GM19099 (cell line): ENCODE data around the gene SLCO3A1.

Source experiments
- POLR2A ChIP-seq: IDR thresholded peaks from 3 replicates; pipeline ENCODE4 v1.6.1; 2011; ENCODE audit warnings: low read depth; ENCODE audit not compliant: insufficient read length; ENCODE audit errors: extremely low read depth

The SLCO3A1 gene

DNA sequence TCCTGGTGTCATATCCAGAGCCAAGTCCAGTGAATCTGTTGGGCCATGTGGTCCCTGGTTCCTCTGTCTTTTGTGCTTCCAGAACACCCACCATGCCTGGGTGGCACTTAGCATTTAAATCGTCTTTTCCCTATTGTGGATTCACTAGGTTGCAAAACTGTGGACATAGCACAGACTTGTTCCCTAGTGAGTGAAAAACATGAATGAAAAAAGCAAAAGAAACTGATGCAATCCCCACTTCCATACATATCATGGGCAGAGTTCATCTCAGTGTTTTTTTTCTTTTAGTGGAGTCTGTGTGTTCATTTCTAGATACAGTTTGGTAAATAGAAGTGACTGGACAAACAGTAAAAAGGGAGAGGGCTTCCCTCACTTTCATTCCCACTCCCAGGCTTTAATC lies 170.5 kb downstream of the SLCO3A1 start:
- TF ChIP-seq POLR2A, result no peak

DNA sequence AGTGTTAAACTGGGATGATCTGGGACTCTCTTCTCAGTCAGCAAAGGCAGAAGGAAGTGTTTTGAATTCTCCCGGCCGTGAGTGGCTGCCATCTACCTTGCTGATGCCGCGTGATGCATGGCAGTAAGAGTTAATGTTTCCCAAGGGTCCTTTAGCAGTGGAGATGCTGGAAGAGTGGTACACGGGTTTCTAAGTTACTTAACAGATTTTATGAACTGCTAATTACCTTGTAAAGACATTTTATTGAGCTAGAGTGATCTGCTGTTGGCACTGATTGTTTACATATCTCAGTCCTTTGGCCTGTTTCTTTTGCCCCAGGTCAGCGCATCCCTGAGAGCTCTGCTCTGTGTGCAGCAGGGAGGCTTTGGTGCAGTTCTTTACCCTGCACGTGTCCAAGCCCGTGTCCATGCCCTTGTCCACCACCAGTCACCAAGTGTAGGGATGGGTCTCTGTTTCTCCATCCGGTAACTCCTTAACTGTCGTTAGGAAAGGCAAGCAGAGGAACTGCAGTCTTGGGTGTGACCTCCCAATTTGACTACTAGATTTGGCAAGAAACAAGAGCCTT lies 172.3 kb downstream of the SLCO3A1 start:
- no peak for TF ChIP-seq POLR2A

DNA sequence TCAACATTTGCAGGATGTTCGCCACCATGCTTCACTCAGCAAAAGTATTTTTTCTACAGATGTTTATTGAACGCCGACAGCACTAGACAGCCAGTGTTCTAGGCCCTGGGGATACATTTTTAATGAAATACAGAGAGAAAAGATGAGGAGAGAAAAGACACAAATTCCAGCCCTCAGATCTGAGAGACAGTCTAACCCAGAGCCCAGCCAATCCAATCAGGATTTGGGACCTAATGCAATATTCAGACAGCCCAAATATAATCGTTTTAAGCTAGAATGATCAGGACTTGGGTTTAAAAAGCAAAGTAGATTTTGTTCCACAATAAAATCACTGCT lies 174.8 kb downstream of the SLCO3A1 start:
- no peak for TF ChIP-seq POLR2A

DNA sequence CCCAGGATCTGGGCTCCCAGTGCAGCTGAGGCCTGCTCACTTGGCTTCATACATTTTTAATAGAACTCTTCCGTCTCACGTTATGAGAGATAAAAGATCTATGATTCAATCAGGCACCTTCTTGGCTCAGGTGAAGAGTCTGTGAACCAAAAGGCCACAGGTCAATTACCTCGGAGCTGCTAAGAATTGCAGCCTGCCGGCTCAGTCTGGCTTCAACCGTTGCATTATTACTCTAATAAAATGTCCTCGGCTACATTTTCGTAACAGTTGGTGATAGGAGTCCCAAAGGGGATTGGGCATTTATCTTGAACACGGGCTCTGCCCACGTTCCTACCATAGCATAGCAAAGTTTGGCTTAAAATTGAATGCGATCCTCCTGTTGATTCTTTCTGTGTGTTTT lies 176.3 kb downstream of the SLCO3A1 start:
- TF ChIP-seq POLR2A, result no peak

DNA sequence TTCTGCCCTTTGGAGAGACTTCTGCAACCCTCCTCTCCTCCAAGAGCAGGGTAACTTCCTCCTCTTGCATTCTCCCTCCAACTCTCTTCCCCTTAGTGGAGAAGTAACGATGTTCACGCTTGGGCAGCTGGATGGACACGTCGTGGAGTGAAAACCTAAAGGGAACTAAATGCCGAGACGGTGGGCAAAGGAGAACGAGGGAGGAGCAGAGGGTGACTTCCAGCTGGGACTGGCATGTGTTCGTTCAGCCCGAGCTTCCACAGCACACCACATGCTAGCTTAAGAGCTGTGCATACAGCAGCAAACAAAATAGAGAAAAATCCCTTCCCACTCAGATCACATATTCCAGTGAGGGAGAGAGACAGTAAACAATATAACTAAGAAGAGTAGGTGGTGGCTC lies 179.8 kb downstream of the SLCO3A1 start:
- TF ChIP-seq POLR2A, result no peak

DNA sequence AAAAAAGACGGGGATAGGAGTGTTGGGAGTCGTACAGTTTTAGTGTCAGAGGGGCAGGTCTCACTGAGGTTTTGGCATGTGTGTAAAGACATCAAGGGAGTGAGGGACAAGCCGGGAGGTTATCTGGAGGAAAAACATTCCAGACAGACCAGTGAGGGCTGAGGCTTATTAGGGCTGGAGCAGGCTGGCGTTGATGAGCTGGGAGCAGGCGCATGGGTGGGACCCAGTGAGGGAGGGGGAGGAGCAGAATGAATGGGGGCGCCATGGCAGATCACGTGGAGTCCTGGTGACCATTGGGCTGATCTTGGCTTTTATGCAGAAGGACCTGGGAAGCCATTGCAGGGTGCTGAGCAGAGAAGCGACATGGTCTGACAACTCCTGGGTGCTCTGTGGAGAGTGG lies 180.2 kb downstream of the SLCO3A1 start:
- no peak for TF ChIP-seq POLR2A

DNA sequence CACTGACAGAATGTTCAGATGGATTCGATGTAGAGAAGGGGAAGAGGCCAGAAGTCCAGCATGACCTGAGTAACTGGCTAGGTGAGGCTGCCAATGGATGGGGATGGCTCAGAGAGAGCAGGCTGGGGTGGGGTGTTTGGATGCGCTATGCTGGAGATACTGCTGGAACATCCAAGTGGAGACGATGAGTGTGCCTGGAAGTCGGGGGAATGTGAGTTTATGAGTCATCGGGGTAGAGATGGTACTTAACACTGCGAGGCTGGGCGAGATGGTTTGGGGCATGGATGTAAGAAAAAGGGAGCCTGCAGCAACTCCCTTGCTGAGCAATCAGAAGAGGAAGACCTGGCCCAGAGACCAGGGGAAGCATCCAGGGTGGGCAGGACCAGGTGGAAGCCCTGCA lies 180.7 kb downstream of the SLCO3A1 start:
- no peak for TF ChIP-seq POLR2A

DNA sequence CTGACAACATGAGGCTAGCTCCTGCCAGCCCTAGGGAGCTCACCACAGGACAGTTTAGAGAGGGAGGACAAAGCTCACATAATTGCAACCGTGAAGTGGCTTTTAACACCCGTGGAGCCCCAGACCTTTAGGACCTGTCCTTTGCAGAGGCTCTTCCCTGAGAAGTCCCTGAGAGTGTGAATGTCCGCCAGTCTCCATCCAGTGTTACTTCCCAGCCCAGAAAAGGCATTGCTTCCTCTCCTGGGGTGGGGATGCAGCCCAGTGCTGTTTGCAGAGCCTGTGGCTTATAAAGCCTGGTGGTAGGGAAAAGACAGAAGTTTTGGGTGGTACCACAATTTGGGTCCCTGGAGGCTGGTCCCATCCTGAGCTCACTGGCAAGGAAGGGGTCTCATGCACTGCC lies 182.0 kb downstream of the SLCO3A1 start:
- no peak for TF ChIP-seq POLR2A

DNA sequence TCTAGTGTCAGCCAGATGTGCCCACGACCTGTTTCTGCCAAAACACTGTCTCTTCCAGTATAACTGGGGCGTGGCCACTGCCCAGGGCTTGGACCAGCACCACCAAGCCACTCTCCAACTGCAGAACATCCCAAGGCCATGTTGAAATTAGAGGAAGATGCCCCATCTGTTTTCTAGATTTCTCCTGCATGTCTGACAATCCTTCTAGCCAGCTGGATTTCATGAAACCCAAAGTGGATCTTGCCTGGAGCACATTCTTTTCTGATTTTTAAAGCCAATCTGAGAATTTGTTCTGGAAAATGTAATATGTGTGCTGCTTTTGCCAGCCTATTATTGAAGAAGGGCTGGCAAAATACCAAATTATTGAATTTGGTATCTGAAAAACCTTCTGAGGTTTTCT lies 182.5 kb downstream of the SLCO3A1 start:
- no peak for TF ChIP-seq POLR2A

DNA sequence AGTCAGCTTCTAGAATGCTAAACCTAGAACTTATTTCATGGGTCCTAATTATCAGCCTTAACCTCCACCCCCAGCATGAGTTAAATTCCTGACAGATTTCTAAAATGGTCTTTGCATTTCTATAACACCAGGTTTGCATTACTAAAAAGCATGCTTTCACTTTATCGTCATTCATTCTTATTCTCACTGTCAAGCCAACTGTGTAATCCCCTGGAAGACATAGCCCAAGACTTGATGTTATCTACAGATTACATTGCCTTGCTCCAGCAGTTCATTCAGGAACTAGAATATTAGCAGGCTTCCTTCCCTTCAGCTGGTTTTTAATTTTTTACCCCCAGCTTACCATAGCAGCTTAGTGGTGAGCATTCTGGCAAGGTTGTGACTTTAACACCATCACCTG lies 184.0 kb downstream of the SLCO3A1 start:
- no peak for TF ChIP-seq POLR2A

DNA sequence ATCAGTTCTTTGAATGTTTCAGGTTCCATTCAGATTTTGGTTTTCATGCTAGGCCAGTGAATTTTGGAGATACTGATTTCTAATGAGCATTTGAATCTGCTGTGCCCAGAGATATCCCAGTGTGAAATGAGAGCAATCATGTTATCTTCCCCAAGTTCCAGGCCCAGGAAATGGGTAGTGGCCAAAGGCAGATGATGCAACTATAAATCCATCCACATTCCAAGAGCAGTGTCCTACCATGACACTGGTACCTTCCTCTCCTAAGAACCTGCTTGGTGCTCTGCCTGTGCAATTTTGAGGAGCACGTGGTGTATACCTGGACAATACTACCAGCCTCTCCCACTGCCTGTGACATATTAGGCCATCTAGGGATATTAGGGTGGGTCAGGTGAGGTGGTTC lies 186.8 kb downstream of the SLCO3A1 start:
- no peak for TF ChIP-seq POLR2A

DNA sequence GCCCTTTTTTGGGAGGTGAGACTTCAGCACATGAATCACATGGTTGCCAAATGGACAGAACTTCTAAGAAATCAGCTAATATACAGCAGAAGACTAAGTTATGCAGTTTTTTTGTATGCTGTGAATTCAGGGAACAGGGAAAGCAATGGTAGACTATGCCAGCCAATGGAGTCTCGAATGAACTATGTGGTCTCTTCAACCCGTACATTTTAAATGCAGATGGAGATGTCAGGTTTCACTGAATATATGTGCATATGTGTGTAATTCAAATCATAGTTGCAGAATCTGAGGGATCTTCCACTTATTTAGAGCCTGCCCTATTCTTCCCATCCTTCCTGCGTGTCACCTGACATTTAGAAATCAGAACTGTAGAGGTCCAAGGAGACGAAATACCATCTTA lies 187.9 kb downstream of the SLCO3A1 start:
- TF ChIP-seq POLR2A, result no peak

DNA sequence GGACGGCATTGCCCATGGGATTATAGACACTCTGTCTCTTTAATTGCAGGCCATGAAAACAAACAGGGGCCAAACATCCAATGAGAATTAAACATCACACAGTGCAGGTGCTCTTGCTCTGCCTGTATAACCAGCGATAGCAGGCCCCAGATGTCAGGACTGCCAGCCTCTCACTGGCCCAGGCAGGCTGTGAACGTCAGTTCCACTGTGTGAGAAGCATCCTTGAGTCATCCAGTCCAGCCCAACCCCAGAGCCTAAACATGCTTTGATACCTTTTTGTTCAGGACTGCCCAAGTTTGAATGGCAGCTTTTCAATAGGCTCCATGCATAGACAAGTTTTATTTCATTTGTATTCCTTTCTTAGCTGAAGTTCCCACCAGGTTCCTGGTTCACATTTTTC lies 189.8 kb downstream of the SLCO3A1 start:
- TF ChIP-seq POLR2A, result no peak

DNA sequence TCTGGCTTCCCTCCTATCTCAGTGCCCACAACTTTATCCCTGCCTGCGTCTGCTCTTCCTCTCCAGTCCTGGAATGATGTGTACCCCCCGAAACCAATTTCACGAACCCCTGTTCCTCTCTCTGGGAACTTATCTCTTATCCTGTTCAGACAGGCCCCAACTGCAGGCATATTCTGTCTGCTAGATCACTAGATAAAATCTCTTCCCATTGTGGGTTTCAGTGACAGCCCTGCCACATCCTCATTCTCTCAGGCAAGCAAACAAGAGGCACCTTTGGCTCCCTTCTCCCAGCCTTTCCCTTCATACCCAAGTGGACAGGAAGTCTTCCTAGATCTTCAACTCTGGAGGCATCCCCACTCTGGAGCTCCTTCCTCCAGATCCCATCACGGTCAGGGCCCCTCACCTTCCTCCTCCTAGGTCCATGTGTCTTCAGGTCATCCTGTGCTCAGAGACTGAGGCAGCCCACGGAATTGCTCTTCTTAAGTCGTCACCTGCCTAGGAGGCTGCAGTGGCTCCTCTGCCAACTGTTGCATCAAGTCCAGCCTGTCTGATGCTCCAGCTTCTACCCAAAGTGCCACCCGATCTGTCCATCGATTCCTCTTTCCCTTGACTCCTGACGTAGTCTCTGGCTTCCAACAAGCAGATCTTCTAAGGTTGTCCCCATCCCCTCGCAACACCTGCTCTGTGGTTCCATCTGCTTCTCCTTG lies 190.8 kb downstream of the SLCO3A1 start:
- no peak for TF ChIP-seq POLR2A

DNA sequence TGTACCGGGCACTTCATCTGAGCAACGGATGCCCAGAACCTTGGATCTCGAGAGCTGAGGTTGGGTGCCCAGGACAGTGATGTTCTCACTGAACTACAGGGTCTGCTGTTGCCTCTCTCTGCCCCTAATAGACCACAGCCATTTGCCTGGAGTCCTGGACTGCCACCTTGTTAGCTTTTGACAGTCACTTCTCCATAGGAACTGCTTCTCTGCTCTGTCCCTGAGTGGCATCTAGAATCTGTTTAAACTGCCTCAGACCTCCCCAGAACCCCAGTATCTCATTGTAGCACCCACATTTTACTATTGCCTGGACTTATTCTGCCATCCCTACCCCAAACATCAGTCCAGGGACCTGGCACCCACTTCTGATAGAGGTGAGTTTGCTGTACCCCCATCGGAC lies 194.4 kb downstream of the SLCO3A1 start:
- no peak for TF ChIP-seq POLR2A

DNA sequence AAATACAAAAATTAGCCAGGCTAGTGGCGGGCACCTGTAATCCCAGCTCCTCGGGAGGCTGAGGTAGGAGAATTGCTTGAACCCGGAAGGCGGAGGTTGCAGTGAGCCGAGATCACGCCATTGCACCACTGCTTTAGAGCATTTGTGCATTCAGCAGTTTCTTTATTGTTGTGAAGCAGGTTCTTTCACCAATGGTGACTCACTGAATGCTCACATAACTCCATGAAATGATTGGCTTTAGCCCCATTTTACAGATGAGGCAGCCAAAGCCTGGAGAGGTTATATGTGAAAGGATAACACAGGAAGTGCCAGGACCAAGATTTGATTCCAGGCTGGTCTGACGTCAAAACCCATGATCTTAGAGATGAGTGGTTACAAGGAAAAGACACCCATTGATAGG lies 195.2 kb downstream of the SLCO3A1 start:
- no peak for TF ChIP-seq POLR2A
